DND-41 (cell line): ENCODE measurements around the gene HIVEP1.

Source experiments
- CTCF ChIP-seq: IDR thresholded peaks from 2 replicates; pipeline ENCODE4 v1.5.1; 2012; ENCODE audit warnings: borderline replicate concordance, low read length, moderate library complexity, mild to moderate bottlenecking; ENCODE audit not compliant: poor library complexity, severe bottlenecking; ENCODE audit errors: extremely low read depth
- EZH2 ChIP-seq: IDR thresholded peaks from 3 replicates; pipeline ENCODE4 v1.6.1; 2012; ENCODE audit warnings: borderline replicate concordance, low read depth, mild to moderate bottlenecking, moderate library complexity, low read length, inconsistent platforms; ENCODE audit not compliant: severe bottlenecking

GRCh38 chr6:11974089-11974488 is 38.0 kb upstream of the HIVEP1 start:
- TF ChIP-seq CTCF (no peak), EZH2 (no peak)
